IPS-18c (cell line): Measurements from ENCODE around the gene PPP2R2C.

Source experiments
- H3K4me3 ChIP-seq: 2 replicates; pipeline ENCODE4 v1.7.0; 2013; ENCODE audit warnings: low read depth, mild to moderate bottlenecking, low read length, moderate library complexity; ENCODE audit not compliant: insufficient read depth
- H3K9me3 ChIP-seq: one replicate; pipeline ENCODE4 v1.6.1; 2013; ENCODE audit warnings: mild to moderate bottlenecking, low read length, moderate library complexity; ENCODE audit not compliant: control insufficient read depth, insufficient read depth

Gene PPP2R2C

GRCh38 chr4:6474705-6475457, 2.5 kb upstream of the PPP2R2C start:
- Histone ChIP-seq H3K4me3 (no peak overlapping the region), H3K9me3 (peaks cover 2% of the 10 kb centered on the region)

GRCh38 chr4:6474053-6474568, 1.7 kb upstream of the PPP2R2C start:
- Histone ChIP-seq H3K9me3 (no peaks in the 10 kb centered on the region), H3K4me3 (no peak overlapping the region)

GRCh38 chr4:6473264-6474052, 1.0 kb upstream of the PPP2R2C start:
- H3K4me3 ChIP-seq, result no peak overlapping the region
- H3K9me3 ChIP-seq, result no peaks in the 10 kb centered on the region

- Histone ChIP-seq H3K9me3 (no peaks in the 10 kb centered on the region), H3K4me3 (peak overlapping the region; percentile 41)
These were observed 417 bp downstream of the PPP2R2C start for GRCh38 chr4:6472008-6472386.

GRCh38 chr4:6471307-6472007, 957 bp downstream of the PPP2R2C start:
- no peaks in the 10 kb centered on the region for H3K9me3 ChIP-seq
- peak overlapping the region; percentile 58 for H3K4me3 ChIP-seq

- Histone ChIP-seq H3K9me3 (no peaks in the 10 kb centered on the region), H3K4me3 (peak overlapping the region; percentile 58)
These were observed 1.7 kb downstream of the PPP2R2C start for GRCh38 chr4:6470502-6471306.

- Histone ChIP-seq H3K4me3 (peak overlapping the region; percentile 58; the same call in 1 of the 2 replicates), H3K9me3 (no peaks in the 10 kb centered on the region)
These were observed 2.4 kb downstream of the PPP2R2C start for GRCh38 chr4:6469898-6470501.

GRCh38 chr4:6469144-6469543, 3.3 kb downstream of the PPP2R2C start:
- Histone ChIP-seq H3K9me3 (no peaks in the 10 kb centered on the region), H3K4me3 (no peak overlapping the region)

- Histone ChIP-seq H3K9me3 (no peaks in the 10 kb centered on the region), H3K4me3 (no peak overlapping the region)
These were observed 4.0 kb downstream of the PPP2R2C start for GRCh38 chr4:6468376-6468775.

- no peak overlapping the region for H3K4me3 ChIP-seq
- no peaks in the 10 kb centered on the region for H3K9me3 ChIP-seq
These were observed 4.8 kb downstream of the PPP2R2C start for GRCh38 chr4:6467600-6467999.

- Histone ChIP-seq H3K9me3 (no peaks in the 10 kb centered on the region), H3K4me3 (no peak overlapping the region)
These were observed 5.5 kb downstream of the PPP2R2C start for GRCh38 chr4:6466756-6467381.

GRCh38 chr4:6465955-6466354, 6.5 kb downstream of the PPP2R2C start:
- no peaks in the 10 kb centered on the region for H3K9me3 ChIP-seq
- no peak overlapping the region for H3K4me3 ChIP-seq

- no peak overlapping the region for H3K4me3 ChIP-seq
- H3K9me3 ChIP-seq, result no peaks in the 10 kb centered on the region
These were observed 7.4 kb downstream of the PPP2R2C start for GRCh38 chr4:6464842-6465588.

- no peak overlapping the region for H3K4me3 ChIP-seq
- no peaks in the 10 kb centered on the region for H3K9me3 ChIP-seq
These were observed 8.8 kb downstream of the PPP2R2C start for GRCh38 chr4:6463311-6464289.
